GM21723 (cell line): ENCODE measurements around the gene THUMPD3.

ENCODE experiments used
- ATAC-seq: cut with Tn5 transposase; IDR thresholded peaks from one replicate; pipeline ENCODE4 v1.9.1; 2021; ENCODE audit warnings: mild to moderate bottlenecking, moderate library complexity; ENCODE audit not compliant: unreplicated experiment

THUMPD3 gene

GRCh38 chr3:9415485-9416138 is 52.8 kb downstream of the THUMPD3 start:
- ATAC-seq: no peak

- no peak for ATAC-seq
Measured at GRCh38 chr3:9416139-9416780, 53.4 kb downstream of the THUMPD3 start.

GRCh38 chr3:9420850-9421549 is 58.1 kb downstream of the THUMPD3 start:
- ATAC-seq: no peak

GRCh38 chr3:9422712-9423424 is 60.0 kb downstream of the THUMPD3 start:
- no peak for ATAC-seq

GRCh38 chr3:9428411-9428810 is 65.6 kb downstream of the THUMPD3 start:
- ATAC-seq: no peak

- ATAC-seq: no peak
Measured at GRCh38 chr3:9430733-9431132, 67.9 kb downstream of the THUMPD3 start.

GRCh38 chr3:9433627-9434521 is 71.0 kb downstream of the THUMPD3 start:
- ATAC-seq: no peak

DNA sequence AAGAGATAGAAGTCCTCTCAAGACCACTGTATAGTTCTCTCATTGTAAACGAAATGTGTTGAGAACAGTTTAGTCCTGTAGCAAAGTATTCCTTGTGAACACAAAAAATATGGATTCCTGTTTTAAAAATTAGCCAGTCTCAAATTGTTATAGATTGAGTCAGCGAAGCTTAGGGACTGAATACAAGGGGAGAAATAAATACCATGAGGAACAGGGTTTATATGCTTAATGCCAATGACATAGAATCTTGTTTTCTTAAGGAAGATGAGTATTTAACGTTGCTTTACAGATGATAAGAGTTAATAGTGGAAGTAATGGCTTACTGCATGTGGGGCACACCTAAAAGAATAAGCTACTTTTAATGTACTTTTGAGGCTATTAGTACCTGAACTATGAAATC is 72.5 kb downstream of the THUMPD3 start:
- ATAC-seq: no peak
